ENCODE measurements around the gene ARHGEF4.

ARHGEF4 gene

GRCh38 chr2:130829015-130829414 is 7.7 kb upstream of the ARHGEF4 start:
- no peak for DNase-seq (ENCODE audit: low spot score)
- TF ChIP-seq, protein P1, sequence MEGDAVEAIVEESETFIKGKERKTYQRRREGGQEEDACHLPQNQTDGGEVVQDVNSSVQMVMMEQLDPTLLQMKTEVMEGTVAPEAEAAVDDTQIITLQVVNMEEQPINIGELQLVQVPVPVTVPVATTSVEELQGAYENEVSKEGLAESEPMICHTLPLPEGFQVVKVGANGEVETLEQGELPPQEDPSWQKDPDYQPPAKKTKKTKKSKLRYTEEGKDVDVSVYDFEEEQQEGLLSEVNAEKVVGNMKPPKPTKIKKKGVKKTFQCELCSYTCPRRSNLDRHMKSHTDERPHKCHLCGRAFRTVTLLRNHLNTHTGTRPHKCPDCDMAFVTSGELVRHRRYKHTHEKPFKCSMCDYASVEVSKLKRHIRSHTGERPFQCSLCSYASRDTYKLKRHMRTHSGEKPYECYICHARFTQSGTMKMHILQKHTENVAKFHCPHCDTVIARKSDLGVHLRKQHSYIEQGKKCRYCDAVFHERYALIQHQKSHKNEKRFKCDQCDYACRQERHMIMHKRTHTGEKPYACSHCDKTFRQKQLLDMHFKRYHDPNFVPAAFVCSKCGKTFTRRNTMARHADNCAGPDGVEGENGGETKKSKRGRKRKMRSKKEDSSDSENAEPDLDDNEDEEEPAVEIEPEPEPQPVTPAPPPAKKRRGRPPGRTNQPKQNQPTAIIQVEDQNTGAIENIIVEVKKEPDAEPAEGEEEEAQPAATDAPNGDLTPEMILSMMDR (IDR thresholded peaks at IDR 0.05; ENCODE audit: extremely low read depth, missing control alignments), result no peak

DNA sequence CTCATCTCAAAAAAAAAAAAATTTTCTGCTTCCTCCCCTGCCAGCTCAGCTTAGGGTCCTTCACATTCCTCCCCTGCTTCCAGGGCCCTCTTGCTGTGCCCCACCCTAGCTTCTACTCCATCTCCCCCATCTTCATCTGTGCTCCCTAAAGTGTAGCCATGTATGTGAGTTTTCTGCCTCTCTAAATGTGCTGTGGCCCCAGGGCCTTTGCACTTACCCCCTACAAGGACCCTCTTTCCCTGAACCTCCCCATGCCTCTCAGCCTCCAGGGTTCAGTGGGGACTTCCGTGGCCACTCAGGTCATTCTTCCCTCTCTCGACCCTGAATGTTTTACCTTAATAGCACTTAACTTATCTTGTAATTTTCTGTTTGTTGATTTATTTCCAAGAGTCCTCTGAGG is 6.2 kb upstream of the ARHGEF4 start:
- TF ChIP-seq, protein P1 (IDR thresholded peaks at IDR 0.05; ENCODE audit: extremely low read depth, missing control alignments), result no peak
- no peak for DNase-seq (ENCODE audit: low spot score)

DNA sequence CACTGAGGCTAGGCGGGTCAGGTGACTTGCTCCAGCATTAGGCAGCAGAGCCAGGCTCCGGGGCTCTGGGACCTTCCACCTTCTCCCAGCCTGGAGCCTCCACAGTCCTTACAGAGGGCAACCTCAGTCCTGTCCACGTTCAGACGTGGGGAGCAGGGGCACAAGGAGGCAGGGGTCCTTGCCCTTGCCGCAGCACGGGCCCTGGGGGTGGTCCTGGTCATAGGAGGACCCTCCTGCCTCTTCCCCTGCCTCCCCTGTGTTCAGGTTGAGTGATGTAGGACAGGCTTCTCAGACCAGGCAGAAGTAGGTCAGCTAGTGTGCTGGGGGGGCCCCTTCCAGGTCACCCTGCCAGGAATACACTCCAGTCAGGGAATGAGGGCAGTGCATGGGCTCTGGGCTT is 5.4 kb upstream of the ARHGEF4 start:
- TF ChIP-seq, protein P1 (IDR thresholded peaks at IDR 0.05; ENCODE audit: extremely low read depth, missing control alignments), result no peak
- no peak for DNase-seq (ENCODE audit: low spot score)

- no peak for DNase-seq (ENCODE audit: low spot score)
- TF ChIP-seq, protein P1 (IDR thresholded peaks at IDR 0.05; ENCODE audit: extremely low read depth, missing control alignments), result no peak
These were observed 4.3 kb upstream of the ARHGEF4 start for GRCh38 chr2:130832296-130832940.

GRCh38 chr2:130834091-130834930 is 2.4 kb upstream of the ARHGEF4 start:
- TF ChIP-seq, protein P1 (IDR thresholded peaks at IDR 0.05; ENCODE audit: extremely low read depth, missing control alignments), result no peak
- no peak for DNase-seq (ENCODE audit: low spot score)

GRCh38 chr2:130834931-130835765 is 1.6 kb upstream of the ARHGEF4 start:
- no peak for DNase-seq (ENCODE audit: low spot score)
- TF ChIP-seq, protein P1 (IDR thresholded peaks at IDR 0.05; ENCODE audit: extremely low read depth, missing control alignments), result no peak

- DNase-seq (ENCODE audit: low spot score), result no peak
- TF ChIP-seq, protein P1 (IDR thresholded peaks at IDR 0.05; ENCODE audit: extremely low read depth, missing control alignments), result no peak
These were observed 1.0 kb upstream of the ARHGEF4 start for GRCh38 chr2:130835766-130836015.

Data from GM20000 (cell line).